Gastroesophageal sphincter (tissue), 3 donors: ENCODE results near the gene DPRX.

Source experiments
- CTCF ChIP-seq, 4 experiments: fragments of 200-600 bp in 2 of 4; fragments of 450-650 bp in 2 of 4; sonication (generic) in 1 of 4; IDR thresholded peaks; one replicate each; pipeline ENCODE4 v1.5.1; 2017 to 2019; ENCODE audit warnings: antibody characterized with exemption in 4 of 4, mild to moderate bottlenecking in 2 of 4, moderate library complexity in 2 of 4
- EP300 ChIP-seq: sonication (generic); formaldehyde crosslinking; IDR thresholded peaks from one replicate; pipeline ENCODE4 v1.6.1; 2017; ENCODE audit warnings: antibody characterized with exemption, mild to moderate bottlenecking
- POLR2AphosphoS5 ChIP-seq: sonication (generic); formaldehyde crosslinking; IDR thresholded peaks from one replicate; pipeline ENCODE4 v1.6.1; 2017; ENCODE audit warnings: antibody characterized with exemption

DNA sequence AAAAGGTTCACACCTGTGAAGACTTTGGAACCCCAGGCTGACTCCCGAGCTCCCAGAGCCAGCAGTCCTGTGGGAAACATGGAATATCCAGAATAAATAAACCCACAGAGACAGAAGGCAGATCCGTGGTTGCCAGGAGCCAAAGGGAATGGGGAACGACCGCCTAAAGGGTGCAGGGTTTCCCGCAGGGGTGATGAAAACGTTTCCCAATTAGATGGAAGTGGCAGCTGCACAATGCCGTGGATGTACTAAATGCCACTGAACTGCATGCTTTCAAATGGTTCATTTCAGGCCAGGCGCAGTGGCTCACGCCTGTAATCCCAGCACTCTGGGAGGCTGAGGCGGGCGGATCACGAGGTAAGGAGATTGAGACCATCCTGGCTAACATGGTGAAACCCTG is 23.4 kb upstream of the DPRX start:
- no peak for TF ChIP-seq EP300
- TF ChIP-seq CTCF (IDR thresholded peaks at IDR 0.05), result no peak
- no peak for TF ChIP-seq POLR2AphosphoS5
